DLD1 (cell line): ENCODE measurements around the gene MEIKIN.

ENCODE experiments used
- in situ Hi-C: cut with HindIII; loops from 2 replicates; pipeline ENCODE4 v1.10.0; 2017; ENCODE audit warnings: low sequenced_read_pairs

MEIKIN gene

GRCh38 chr5:131974622-131974955 lies 29.1 kb upstream of the MEIKIN start:
- in situ Hi-C loops: no loop called here

GRCh38 chr5:131974016-131974415 lies 28.6 kb upstream of the MEIKIN start:
- in situ Hi-C loops: no loop called here

GRCh38 chr5:131973089-131973712 lies 27.7 kb upstream of the MEIKIN start:
- in situ Hi-C loops: no loop called here

- in situ Hi-C loops: no loop called here
Observed at GRCh38 chr5:131968396-131968954, 23.0 kb upstream of the MEIKIN start.

GRCh38 chr5:131966551-131966950 lies 21.1 kb upstream of the MEIKIN start:
- in situ Hi-C loops: no loop called here

- in situ Hi-C loops: no loop called here
Observed at GRCh38 chr5:131965826-131966415, 20.5 kb upstream of the MEIKIN start.

- in situ Hi-C loops: no loop called here
Observed at GRCh38 chr5:131959906-131960305, 14.4 kb upstream of the MEIKIN start.

- in situ Hi-C loops: no loop called here
Observed at GRCh38 chr5:131959136-131959535, 13.7 kb upstream of the MEIKIN start.

GRCh38 chr5:131957721-131958441 lies 12.4 kb upstream of the MEIKIN start:
- in situ Hi-C loops: no loop called here

- in situ Hi-C loops: no loop called here
Observed at GRCh38 chr5:131953969-131954368, 8.5 kb upstream of the MEIKIN start.

- in situ Hi-C loops: no loop called here
Observed at GRCh38 chr5:131952301-131952857, 6.9 kb upstream of the MEIKIN start.

- in situ Hi-C loops: no loop called here
Observed at GRCh38 chr5:131950706-131951105, 5.2 kb upstream of the MEIKIN start.

GRCh38 chr5:131947445-131947844 lies 2.0 kb upstream of the MEIKIN start:
- in situ Hi-C loops: no loop called here

- in situ Hi-C loops: no loop called here
Observed at GRCh38 chr5:131944702-131945550, 537 bp downstream of the MEIKIN start.

GRCh38 chr5:131943916-131944315 lies 1.5 kb downstream of the MEIKIN start:
- in situ Hi-C loops: no loop called here

GRCh38 chr5:131942016-131942415 lies 3.4 kb downstream of the MEIKIN start:
- in situ Hi-C loops: no loop called here

GRCh38 chr5:131939690-131940345 lies 5.6 kb downstream of the MEIKIN start:
- in situ Hi-C loops: no loop called here

GRCh38 chr5:131932235-131932634 lies 13.2 kb downstream of the MEIKIN start:
- in situ Hi-C loops: no loop called here

- in situ Hi-C loops: no loop called here
Observed at GRCh38 chr5:131928957-131929356, 16.5 kb downstream of the MEIKIN start.

GRCh38 chr5:131926168-131926567 lies 19.3 kb downstream of the MEIKIN start:
- in situ Hi-C loops: no loop called here
